GM12892 (cell line): ENCODE results near the gene LAMA1.

Experiments used
- POLR2A ChIP-seq: IDR thresholded peaks from 2 replicates; pipeline ENCODE4 v1.6.1; 2011; ENCODE audit warnings: low read depth, low read length, control low read depth
- POLR2AphosphoS5 ChIP-seq: IDR thresholded peaks from 2 replicates; pipeline ENCODE4 v1.6.1; 2011; ENCODE audit warnings: low read depth, low read length, control low read depth
- TAF1 ChIP-seq: IDR thresholded peaks from 2 replicates; pipeline ENCODE4 v1.6.1; 2011; ENCODE audit warnings: low read depth, mild to moderate bottlenecking, control low read depth, low read length, borderline replicate concordance

DNA sequence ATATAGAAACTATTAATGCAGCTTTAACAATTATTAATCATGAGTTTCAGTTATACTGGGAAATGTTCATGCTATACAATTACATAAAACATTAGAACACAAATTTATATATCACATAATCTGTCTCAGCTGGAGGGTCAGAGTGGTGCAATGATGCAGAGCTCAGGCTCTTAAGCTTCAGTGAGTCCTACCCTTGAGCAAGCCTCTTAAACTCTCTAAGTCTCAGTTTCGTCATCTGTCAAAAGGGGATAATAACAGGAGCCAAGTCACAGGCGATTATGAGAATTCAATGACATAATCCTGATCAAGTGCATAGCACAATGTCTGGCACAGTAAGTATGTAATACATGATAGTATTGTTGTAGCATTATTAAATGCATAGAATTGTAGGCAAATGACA is 46.0 kb downstream of the LAMA1 start:
- no peak for TF ChIP-seq TAF1
- TF ChIP-seq POLR2A, result no peak
- no peak for TF ChIP-seq POLR2AphosphoS5
